Esophagus squamous epithelium (tissue), 5 donors: Measurements from ENCODE around the gene IFNL1. TPM values are rescaled to one million over a fixed set of nuclear protein-coding genes. Genes with fewer than 3 reads are reported as not detected.

Experiments
- DNase-seq: peaks from one replicate; lab custom pipeline; 2025; lab: John Stamatoyannopoulos, UW
- H3K27ac ChIP-seq, 4 donors: fragments of 200-600 bp; sonication (generic); one replicate each; pipeline ENCODE4 v1.5.1; 2016 to 2019; ENCODE audit warnings: mild to moderate bottlenecking in 1 of 4
- H3K27me3 ChIP-seq, 4 donors: fragments of 200-600 bp; sonication (generic); 1 replicate in 3 of 4; 2 replicates in 1 of 4; pipeline versions ENCODE4 v1.5.1 to v1.6.0; 2017 to 2021; ENCODE audit warnings: antibody characterized with exemption in 1 of 4
- H3K36me3 ChIP-seq, 3 donors: fragments of 200-600 bp; sonication (generic); one replicate each; pipeline ENCODE4 v1.5.1; 2016 to 2019
- H3K4me1 ChIP-seq, 3 donors: fragments of 200-600 bp; sonication (generic); one replicate each; pipeline ENCODE4 v1.5.1; 2017 to 2019
- H3K4me3 ChIP-seq, 4 donors: fragments of 200-600 bp; sonication (generic); 1 replicate in 3 of 4; 2 replicates in 1 of 4; pipeline ENCODE4 v1.5.1; 2016 to 2019; ENCODE audit warnings: mild to moderate bottlenecking in 2 of 4, moderate library complexity in 1 of 4
- H3K9me3 ChIP-seq, 3 donors: fragments of 200-600 bp; sonication (generic); one replicate each; pipeline ENCODE4 v1.5.1; 2016 to 2019
- POLR2A ChIP-seq, 4 donors: fragments of 450-650 bp; IDR thresholded peaks; one replicate each; pipeline ENCODE4 v1.6.1; 2017; ENCODE audit warnings: antibody characterized with exemption in 4 of 4, mild to moderate bottlenecking in 4 of 4, moderate library complexity in 3 of 4
- WGBS, 2 donors: methylation state at CpG; one replicate each; pipeline ENCODE4 v1.1.5; 2018; 5-methylcytosine and 5-hydroxymethylcytosine counted together
- intact Hi-C: fragments of 100-400 bp; cut with DNase I; formaldehyde crosslinking; loops from one replicate; pipeline ENCODE4 v1.15.0; 2022
- total RNA-seq, 4 donors: library from RNA; depleted of rRNA; stranded (reverse); fragments of >200 nt; gene quantifications; one replicate each; pipeline ENCODE4 v1.1.0, GENCODE V29; 2016
- TF ChIP-seq, protein P1 (sequence below), 6 experiments: fragments of 450-650 bp in 4 of 6; fragments of 200-600 bp in 2 of 6; sonication (generic) in 2 of 6; IDR thresholded peaks; one replicate each; pipeline ENCODE4 v1.5.1; 2016 to 2019; ENCODE audit warnings: antibody characterized with exemption in 6 of 6, mild to moderate bottlenecking in 4 of 6, moderate library complexity in 4 of 6
- donor health status: DM: yes; HTN: yes; CAD: no.

IFNL1 gene
- not detected for total RNA-seq

DNA sequence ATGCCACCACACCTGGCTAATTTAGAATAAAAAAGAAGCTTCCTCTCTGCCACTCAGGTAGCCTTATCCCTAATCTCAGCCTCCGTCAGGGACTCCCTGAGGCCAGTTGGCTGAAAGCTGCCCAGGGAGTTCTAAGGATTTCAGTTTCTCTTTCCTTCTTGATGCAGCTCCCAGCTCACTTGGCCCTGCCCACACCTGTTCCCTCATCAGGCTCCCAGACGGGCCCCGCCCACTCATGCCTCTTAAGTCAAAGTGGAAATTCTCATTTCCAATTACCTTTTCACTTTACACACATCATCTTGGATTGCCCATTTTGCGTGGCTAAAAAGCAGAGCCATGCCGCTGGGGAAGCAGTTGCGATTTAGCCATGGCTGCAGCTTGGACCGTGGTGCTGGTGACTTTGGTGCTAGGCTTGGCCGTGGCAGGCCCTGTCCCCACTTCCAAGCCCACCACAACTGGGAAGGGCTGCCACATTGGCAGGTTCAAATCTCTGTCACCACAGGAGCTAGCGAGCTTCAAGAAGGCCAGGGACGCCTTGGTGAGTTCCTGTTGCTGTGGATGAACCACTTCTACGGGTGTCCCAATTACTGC is at the start of gene IFNL1:
Gene IFNL1, plus strand, starts transcription at position 353 of the 591 bp plus-strand sequence. Its CDS starts 15 bp downstream, at position 368.
- DNase-seq, result no peak
- no peaks in the 10 kb centered on the region for H3K36me3 ChIP-seq
- H3K4me1 ChIP-seq, result no peaks in the 10 kb centered on the region
- TF ChIP-seq, protein P1, sequence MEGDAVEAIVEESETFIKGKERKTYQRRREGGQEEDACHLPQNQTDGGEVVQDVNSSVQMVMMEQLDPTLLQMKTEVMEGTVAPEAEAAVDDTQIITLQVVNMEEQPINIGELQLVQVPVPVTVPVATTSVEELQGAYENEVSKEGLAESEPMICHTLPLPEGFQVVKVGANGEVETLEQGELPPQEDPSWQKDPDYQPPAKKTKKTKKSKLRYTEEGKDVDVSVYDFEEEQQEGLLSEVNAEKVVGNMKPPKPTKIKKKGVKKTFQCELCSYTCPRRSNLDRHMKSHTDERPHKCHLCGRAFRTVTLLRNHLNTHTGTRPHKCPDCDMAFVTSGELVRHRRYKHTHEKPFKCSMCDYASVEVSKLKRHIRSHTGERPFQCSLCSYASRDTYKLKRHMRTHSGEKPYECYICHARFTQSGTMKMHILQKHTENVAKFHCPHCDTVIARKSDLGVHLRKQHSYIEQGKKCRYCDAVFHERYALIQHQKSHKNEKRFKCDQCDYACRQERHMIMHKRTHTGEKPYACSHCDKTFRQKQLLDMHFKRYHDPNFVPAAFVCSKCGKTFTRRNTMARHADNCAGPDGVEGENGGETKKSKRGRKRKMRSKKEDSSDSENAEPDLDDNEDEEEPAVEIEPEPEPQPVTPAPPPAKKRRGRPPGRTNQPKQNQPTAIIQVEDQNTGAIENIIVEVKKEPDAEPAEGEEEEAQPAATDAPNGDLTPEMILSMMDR (IDR thresholded peaks at IDR 0.05), result no peak
- TF ChIP-seq POLR2A (IDR thresholded peaks at IDR 0.05), result no peak
- H3K9me3 ChIP-seq, result no peaks in the 10 kb centered on the region
- no peak within 1 kb of the TSS for H3K27ac ChIP-seq
- H3K4me3 ChIP-seq, result no peak within 1 kb of the TSS
- 68 to 71% methylated on average over 9 of the region's 11 CpGs for WGBS, 2 donors
- intact Hi-C loops, result no loop called here
- peaks cover 0 to 38% (median 0%) of the 10 kb centered on the region in 4 donors for H3K27me3 ChIP-seq

DNA sequence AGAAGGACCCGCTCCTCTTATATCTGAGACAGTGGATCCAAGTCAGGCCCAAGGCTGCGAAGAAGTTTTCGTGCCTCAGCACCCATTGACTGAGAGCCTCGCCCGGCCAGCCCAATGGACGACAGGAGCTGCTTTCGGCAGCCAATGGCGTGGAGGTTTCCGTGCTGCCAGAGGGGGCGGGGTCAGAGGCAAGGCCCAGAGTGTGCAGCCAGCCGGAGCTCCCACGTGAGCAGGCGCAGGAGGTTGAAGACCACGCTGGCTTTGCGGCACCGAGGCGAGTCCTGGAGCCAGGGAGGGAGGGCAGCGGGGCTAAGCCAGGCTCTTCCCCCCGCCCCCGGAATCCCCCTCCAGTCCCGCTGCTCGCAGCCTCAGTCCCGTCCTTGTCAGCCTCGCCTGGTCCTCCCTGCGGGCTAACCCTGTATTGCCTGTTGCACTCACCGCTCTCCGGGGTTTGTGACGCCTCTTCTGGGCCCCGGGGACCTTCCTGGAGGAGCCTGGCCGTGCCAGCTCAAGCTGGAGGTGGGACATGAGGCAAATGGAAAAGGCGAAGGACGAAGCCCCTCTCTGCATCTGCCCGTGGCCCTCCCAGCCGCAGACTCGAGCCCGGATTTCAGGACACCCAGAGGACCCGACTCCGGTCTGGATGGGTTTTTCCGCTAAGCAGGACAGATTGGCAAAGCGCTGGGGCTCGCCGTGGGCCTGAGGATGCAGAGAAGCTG is 49.1 kb upstream of the IFNL1 start:
- Histone ChIP-seq H3K27ac (no peak overlapping the region), H3K9me3 (no peaks in the 10 kb centered on the region), H3K4me1 (peaks cover 3 to 13% (median 11%) of the 10 kb centered on the region in 3 donors), H3K27me3 (peaks cover 8 to 63% (median 13%) of the 10 kb centered on the region in 4 donors), H3K4me3 (peak overlapping the region in 3 of 4 donors; percentile 1 to 52 (median 20)), H3K36me3 (no peaks in the 10 kb centered on the region)
- intact Hi-C loops, result no loop called here
- no peak for TF ChIP-seq POLR2A (IDR thresholded peaks at IDR 0.05)
- TF ChIP-seq, protein P1 (IDR thresholded peaks at IDR 0.05), result no peak
- 24 to 71% methylated on average over 5 to 13 of the region's 42 CpGs for WGBS, 2 donors
- no peak for DNase-seq

DNA sequence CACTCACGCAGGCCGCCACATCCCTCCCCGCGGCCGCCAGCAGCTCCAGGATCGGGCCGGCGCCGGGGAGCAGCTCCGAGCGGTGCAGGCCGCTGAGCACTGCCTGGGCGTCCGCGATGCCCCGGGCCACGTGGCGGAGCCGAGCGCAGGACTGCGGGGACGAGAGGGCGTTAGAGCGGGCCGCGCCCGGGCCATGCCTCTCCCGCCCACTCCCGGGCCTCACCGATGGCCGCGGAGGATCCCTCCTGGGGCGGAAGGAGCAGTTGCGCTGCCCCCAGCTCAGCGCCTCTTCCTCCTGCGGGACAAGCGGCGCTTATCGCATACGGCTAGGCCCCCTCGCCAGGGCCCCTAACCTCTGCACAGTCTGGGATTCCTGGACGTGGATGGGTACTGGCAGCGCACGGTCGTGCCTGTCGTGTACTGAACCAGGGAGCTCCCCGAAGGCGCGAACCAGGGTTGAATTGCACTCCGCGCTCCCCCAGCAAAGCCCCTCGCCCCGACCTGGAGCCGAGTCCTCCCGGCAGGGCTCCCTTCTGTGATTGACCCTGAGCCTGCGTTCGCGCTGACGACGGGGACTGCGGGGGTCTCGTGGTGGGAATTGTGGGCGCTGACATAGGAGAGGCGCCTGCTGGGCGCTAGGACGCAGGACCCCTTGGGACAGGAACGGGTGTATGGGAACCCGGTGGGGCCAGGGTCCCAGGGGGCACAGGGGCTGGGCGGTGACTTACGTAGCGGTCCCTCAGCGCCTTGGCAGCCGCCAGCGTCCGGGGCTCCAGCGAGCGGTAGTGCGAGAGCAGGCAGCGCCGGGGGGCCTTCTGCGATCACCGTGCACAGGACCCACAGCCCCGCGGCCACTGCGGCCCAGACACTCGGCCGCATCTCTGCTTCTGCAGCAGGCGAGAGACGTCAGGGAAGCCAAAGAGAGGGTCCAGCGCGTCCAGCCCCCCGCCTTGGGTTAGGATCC is 48.2 kb upstream of the IFNL1 start:
- intact Hi-C loops, result no loop called here
- TF ChIP-seq POLR2A (IDR thresholded peaks at IDR 0.05), result no peak
- TF ChIP-seq, protein P1 (IDR thresholded peaks at IDR 0.05), result no peak

DNA sequence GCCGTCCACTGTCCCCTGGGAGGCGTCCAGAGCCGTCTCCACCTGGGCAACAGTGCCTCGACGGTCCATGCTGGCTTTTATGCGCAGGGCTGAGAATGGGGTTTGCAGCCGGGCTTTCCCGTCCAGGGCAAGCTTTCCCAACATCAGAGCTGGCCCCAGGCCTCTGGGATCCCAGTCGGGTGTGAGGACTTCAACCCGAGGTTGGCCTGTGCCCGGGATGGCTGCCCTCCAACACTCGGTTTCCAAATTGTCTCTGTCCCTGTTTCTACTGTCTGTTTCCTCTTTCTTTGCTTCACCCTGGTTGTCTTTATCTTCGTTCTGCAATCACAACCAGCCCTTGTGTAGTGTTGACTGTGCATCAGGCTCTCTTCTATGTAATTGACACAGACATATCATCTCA is 47.4 kb upstream of the IFNL1 start, which contains the start of gene IFNL4:
Gene IFNL4, minus strand, starts transcription at position 51 of the 400 bp plus-strand sequence.
- intact Hi-C loops, result no loop called here
- 72 to 82% methylated on average over 5 to 9 of the region's 13 CpGs for WGBS, 2 donors
- Histone ChIP-seq H3K27me3 (peaks cover 8 to 56% (median 13%) of the 10 kb centered on the region in 4 donors), H3K27ac (no peak within 1 kb of the TSS), H3K9me3 (no peaks in the 10 kb centered on the region), H3K4me1 (peaks cover 3 to 13% (median 11%) of the 10 kb centered on the region in 3 donors), H3K36me3 (no peaks in the 10 kb centered on the region), H3K4me3 (peak within 1 kb of the TSS in 3 of 4 donors; percentile 1 to 52 (median 20))
- DNase-seq, result no peak
- no peak for TF ChIP-seq POLR2A (IDR thresholded peaks at IDR 0.05)
- TF ChIP-seq, protein P1 (IDR thresholded peaks at IDR 0.05), result no peak

More for the DNA sequence above, 48.2 kb upstream of the IFNL1 start:
- no peak for DNase-seq
- peaks cover 3 to 13% (median 11%) of the 10 kb centered on the region in 3 donors for H3K4me1 ChIP-seq
- peak overlapping the region in 3 of 4 donors; percentile 1 to 52 (median 20) for H3K4me3 ChIP-seq
- H3K27ac ChIP-seq, result no peak overlapping the region
- H3K9me3 ChIP-seq, result no peaks in the 10 kb centered on the region
- H3K27me3 ChIP-seq, result peaks cover 8 to 63% (median 13%) of the 10 kb centered on the region in 4 donors
- 45 to 67% methylated on average over 3 to 22 of the region's 92 CpGs for WGBS, 2 donors
- no peaks in the 10 kb centered on the region for H3K36me3 ChIP-seq
